HG02870 (cell line): ENCODE data around the gene KCNMA1.
"Not testable (repeated sequence)": the region's sequence is repeated elsewhere in the genome, so short reads cannot be mapped to it uniquely, and the experiment has no call there.

Experiments
- ATAC-seq: cut with Tn5 transposase; IDR thresholded peaks from one replicate; pipeline ENCODE4 v1.9.1; 2021; ENCODE audit warnings: mild to moderate bottlenecking, moderate library complexity; ENCODE audit not compliant: unreplicated experiment

KCNMA1 gene

DNA sequence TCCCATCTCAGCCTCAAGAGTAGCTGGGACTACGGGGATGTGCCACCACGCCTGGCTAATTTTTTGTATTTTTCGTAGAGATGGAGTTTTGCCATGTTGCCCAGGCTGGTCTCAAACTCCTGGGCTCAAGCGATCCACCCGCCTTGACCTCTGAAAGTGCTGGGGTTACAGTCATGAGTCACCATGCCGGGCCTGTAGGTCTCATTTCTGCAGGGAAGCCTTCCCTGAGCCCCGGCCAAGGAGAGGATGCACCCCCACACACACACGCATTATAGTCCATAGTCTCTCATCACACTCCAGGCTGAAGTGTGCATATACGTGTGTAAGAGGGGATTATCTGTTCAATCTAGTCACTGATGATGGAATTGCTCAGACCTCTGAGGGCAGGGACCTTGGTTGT, 29.3 kb downstream of the KCNMA1 start:
- ATAC-seq = no peak

DNA sequence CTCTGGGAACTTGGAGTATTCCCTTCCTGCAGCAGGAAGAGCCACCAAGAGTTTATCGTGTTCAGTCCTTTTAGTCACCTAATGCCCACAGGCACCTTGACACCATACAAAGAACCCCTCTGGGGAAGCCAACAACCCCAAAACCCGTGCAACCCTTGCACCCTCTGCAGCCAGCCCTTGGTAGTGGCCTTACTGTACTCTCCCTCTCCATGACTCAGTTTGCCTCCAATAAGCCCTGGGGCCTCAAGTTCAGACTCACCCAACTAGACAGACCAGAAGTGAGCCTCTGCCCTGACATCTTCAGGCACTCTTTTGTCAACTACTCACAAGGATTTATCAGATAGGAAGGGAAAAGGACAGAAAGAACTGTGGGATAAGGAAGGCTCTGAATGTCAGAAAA, 30.9 kb downstream of the KCNMA1 start:
- ATAC-seq = no peak

DNA sequence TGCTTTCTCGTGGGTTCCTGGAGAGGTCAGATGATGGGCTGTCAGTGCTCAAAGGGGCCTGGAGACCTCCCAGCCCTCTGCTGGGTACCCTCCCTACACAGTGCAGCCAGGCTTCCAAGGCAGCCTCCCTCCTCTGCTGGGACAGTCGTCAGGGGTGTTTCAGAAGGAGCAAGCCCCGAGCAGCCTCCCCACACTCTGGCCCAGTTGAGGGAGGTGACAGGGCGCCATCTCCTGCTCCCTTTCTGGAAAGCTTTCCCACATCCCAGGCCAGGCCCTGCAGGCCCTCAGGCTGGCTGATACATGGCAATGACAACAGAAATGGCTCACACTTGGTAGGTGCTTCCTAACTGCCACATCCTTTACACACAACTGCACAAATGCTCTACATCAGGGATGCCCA, 32.1 kb downstream of the KCNMA1 start:
- no peak for ATAC-seq

DNA sequence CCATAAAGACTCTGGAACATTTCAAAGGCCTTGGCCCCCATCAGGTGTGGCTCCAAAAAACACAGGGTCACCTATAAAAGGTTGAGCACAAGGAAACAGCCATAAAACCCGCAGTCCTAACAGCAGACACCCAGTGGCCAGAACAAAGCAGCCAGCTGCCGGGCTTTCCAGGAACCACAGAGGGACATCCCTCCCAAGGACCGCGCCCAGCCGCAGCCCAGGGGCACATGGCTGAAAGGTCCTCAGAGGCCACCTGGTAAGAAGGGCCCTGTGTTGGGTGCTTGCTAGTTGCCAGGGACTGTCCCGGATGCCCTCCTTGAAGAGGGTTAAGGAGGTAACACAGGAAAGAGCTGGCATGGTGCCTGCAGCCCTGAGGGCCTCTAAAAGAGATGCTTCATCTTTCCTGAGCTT, 32.7 kb downstream of the KCNMA1 start:
- ATAC-seq = no peak

DNA sequence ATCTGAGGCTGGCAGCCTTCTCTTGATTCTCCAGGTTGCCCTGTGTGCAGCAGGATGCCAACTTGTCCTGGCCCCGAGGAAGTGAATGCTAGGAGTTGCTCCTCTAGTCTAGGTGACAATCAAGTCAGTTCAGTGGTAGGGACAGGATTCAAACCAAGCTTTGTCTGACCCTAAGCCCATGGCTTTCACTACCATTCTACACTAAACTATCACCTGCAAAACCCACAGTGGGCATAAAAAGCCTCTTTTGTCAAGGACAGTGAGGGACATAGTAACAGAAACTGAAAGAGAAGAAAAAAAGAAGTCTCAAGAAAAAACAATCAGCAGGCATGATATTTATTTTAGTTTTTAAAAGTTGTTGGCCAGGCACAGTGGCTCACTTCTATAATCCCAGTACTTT, 33.5 kb downstream of the KCNMA1 start:
- ATAC-seq = no peak

DNA sequence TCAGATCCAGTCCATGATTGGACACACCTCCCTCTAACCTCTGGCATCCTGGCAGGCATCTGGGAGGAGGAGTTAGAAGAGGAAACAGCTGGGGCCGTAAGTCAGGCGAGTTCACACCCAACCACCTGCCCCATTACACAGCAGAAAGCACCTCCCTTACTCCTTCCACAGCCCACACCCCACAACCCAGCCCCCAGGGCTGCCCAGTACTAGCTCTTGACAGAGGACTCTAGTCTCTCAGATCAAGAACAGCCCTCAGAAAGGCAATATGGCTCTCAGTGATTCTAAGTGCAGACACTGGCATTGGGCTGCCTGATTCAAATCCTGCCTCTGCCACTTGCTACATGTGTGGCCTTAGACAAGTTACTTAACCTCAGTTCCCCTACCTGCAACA, 34.1 kb downstream of the KCNMA1 start:
- ATAC-seq = no peak

DNA sequence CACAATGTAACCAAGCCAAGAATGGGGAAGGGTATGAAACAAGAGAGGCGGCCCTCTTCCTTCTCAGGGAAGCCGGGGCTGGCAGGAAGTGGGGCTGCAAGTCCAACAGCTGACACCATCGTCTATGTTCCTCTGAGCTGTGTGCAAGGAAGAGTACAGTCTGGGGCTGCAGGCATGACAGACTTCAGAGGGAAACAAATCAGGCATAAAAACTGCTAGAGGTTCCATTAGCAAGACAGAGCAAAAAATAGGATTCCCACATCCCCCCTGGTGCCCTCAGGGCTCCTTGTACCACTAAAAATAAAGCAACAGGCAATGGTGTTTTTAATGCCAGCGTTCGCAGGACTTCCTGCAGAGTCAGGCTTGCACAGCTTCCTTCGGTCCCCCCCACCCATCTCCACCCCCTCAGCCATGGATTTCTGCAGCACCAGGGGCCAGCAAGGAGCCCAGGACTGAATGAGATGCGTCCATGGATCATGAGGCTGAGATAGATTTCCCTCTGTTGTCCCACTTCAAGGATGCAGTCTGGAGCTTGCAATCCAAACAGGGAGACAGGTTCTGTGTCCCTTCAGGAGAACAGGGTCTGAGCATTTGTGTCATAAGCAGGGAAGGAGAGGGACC, 34.6 kb downstream of the KCNMA1 start:
- ATAC-seq = no peak

DNA sequence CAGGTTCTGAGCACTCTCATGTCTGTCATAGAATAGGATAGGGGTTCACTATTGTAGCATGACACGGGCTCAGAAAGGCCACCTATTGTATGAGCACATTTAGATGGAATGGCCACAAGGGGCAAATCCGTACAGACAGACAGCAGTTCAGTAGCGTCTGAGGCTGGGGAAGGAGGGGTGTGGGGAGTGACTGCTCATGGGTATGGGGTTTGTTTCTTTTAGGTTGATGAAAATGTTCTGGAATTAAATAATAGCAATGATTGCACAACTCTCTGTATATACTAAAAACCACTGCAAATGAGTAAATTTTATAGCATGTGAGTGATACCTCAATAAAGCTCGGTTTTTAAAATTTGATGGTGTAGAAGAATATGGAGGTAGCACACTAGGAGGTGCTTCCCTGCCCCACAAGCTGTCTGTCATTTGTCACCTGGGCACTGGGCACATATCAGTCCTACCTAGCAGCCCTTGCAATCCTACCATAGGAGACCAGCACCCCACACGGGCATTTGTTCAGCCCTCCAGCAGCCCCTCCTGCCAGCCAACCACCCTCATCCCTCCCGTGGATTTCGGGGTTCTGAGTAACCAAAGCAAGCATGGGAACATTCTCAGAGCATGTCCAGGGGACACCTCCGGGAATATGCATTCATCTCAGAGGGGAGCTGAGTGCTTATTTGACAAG, 35.2 kb downstream of the KCNMA1 start:
- ATAC-seq = no peak

DNA sequence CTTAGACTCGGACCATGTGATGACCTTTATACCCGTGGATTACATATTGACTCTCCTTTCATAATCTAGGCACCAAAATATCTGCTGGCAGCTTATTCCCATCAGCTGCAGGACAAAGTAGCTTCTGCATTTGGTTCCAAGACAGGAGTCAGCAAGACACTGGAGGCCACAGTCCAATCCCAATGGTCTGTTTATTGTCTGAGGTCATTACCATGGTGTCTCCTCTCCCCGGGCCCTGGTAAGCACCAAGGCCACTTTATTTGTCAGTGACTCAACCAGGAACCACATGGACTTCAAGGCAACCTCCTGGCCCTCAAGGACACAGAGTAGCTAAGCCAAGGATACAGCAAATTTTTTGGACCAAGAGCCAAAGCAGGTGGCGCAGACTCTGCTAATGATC, 36.1 kb downstream of the KCNMA1 start:
- no peak for ATAC-seq

DNA sequence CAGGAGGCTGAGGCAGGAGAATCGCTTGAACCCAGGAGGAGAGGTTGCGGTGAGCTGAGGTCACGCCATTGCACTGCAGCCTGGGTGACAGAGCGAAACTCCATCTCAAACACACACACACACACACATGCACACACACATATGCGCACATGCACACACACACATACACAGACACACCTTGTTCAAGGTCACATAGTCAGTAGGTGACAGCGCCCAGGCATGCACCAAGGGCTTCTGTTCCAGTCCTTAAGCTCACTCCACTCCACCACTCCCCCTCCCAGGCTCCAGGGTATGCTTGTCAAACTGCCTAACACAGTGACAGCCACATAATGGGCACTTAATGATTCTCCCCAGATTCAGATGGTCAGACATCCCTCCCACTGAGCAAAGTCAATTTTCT, 37.0 kb downstream of the KCNMA1 start:
- no peak for ATAC-seq

DNA sequence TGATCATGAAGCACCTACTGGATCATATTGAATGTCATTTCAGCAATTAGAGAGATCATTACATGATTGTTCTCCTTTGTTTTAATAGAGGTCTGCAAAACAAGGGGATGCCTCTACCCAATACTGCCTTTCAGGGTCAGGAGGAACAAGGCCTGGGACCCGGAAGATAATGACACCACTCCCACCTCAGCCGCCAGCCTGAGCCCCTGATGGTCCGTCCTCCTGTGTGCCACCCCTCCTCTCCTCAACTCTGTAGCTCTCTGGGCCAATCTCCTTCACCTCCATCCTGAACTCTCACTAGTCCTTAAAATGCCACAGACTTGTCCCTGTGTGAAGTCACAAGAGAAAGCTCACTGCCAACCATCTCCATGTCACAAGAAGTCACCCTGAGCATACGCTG, 38.0 kb downstream of the KCNMA1 start:
- no peak for ATAC-seq

DNA sequence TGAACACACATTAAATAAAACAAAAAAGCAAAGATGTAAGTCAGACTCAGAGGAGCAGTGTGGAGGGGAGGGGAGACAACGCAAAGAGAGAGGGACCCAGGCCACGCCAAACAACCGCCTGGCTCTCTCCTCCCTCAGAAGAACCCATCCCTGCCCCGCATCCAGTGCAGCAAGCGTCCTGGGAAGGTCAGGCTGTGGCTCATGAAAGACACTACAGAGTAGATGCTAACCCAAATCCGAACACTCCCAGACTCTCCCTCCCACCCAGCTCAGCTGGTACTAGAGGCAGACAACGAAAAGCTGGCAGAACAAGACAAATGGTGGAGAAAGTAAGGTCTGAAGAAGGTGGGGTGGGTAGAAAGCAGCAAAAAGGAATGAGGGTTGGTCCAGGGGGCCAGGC, 39.0 kb downstream of the KCNMA1 start:
- ATAC-seq = no peak

DNA sequence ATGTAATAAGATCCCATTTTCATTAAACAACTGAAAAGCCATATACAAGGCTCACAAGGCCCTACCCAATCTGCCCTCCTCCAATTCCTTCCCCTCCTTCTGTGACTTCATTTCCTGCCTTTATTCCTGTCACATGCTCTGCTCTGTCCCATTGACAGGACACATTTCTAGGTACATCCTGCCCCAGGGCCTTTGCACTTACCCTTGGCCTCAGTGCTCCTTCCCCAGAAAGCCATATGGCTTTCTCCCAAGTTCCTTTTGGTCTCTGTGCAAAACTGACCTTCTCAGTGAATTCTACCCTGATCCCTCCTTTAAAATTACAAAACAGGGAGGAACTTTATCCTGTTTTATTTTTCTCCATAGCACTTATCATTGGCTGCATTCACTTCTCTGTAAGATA, 40.0 kb downstream of the KCNMA1 start:
- no peak for ATAC-seq

DNA sequence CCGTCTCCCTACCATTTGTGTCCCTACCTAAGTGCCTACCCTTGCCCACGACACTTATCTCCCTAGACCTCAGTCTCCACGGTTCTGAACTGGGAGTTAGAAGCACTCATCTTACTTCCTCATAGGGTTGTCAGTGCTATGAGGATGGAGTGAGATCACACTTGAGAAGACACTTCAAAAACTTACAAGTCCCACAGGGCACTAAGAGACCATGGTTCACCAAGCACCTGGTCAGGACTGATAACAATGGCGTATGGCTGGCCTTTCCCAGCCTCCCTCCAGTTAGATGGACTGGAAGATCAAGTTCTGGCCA, 43.2 kb downstream of the KCNMA1 start:
- ATAC-seq = no peak

DNA sequence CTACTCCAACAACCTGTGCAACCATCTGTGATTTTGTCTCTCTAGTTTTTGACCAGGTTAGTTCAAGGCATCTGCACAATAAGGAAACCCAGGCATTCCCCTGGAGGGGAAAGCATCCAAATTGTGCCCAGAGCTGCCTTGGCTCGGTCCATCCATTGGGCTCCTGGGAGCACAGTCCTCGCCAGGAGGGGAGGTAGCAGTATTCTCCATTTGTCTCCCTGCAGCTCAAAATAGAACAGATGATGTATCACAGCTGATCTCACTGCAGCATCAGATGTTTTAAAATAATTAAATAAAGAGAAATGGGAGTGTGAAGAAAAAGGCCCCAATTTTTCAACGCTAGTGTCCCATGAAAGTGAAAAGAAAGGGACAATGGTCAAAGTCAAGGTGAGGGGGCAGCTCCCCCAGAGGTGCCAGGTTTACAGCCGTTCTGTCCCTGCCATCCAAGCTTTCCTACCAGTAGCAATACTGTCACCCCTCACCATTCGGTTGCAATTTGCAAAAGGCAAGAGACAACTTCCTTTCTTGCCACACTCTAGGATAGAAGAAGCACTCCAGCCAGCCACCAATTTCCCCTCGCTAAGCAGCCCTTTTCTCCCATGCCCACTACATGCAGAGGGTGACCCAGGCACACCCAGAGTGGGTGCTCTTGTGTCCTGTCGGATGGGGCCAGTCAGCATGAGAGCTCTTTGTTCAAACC, 43.7 kb downstream of the KCNMA1 start:
- no peak for ATAC-seq

DNA sequence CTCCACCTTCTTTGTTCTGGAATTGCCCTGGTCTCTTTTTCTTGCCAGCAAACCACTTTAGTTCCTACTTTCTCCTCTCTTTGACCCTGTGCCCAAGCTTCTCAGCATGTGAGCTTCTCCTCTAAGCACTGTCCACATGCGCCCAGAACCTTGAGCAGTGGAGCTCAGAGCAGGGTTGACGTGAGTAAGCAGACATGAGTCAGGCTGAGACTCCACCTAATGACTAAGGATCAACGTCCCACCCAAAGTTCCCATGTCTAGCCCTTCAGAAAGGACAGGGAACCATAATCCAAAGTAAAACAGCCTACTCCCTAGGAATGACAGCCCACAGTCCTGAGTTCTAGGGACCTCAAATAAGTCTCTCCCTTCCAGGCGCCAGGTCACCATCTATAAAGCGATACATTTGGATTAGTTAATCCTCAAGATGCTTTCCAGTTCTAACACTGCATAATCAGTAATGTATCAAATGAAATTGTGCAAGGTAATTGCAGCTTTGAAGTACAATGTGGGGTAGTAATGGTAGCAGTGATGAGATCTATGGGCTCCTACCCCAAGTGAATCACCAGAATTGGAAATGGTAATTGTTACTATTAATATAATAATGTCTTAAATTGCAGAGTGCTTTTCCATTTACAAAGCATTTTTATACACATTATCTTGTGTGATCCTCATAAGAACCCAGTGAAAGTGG, 44.5 kb downstream of the KCNMA1 start:
- no peak for ATAC-seq

DNA sequence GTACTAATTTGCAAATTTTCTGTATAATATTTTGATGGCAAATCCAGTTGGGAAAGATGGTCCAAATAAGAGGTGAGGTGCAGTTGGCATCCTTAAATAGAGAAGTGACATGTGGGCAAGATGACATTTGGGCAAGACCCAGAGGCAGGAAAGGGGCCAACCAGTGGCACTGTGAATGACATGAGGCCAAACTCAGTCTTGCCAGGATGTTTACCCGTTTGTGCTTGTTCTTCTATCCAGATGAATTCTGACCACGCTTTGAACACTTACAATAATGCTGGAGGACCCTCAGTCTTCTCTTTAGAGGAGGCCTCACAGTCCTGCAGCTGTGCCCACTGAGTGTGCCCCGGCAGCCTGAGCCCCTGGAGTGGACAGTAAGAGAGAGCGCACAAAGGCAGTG, 45.1 kb downstream of the KCNMA1 start:
- ATAC-seq = no peak

DNA sequence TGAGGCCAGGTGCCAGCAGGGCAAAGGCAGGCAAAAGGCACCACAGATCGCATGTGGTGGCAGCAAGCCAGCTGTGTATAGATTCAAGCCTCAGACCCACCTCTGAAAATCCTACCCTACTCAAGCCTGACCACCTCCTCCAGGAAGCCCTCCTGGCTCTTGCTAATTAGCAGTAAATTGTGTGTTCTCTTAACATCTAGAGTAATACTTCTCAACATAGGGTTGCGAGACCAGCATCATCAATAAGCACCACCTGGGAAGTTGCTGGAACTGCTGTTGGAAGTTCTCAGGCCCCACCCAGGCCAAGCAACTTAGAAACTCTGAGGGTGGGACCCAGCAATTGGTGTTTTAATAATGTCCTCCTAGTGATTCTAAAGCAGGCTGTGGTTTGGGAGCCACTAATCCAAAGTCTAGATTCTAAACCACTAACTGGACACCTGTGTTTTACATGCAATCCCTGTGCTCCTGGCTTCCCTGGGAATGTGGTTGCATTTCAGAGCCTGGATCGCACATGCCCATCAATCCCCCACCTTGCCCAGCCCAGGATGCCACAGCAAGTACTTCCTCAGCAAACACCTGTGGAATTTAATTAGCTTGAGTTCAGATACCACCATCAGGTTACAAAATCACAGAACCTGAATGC, 46.2 kb downstream of the KCNMA1 start:
- no peak for ATAC-seq

DNA sequence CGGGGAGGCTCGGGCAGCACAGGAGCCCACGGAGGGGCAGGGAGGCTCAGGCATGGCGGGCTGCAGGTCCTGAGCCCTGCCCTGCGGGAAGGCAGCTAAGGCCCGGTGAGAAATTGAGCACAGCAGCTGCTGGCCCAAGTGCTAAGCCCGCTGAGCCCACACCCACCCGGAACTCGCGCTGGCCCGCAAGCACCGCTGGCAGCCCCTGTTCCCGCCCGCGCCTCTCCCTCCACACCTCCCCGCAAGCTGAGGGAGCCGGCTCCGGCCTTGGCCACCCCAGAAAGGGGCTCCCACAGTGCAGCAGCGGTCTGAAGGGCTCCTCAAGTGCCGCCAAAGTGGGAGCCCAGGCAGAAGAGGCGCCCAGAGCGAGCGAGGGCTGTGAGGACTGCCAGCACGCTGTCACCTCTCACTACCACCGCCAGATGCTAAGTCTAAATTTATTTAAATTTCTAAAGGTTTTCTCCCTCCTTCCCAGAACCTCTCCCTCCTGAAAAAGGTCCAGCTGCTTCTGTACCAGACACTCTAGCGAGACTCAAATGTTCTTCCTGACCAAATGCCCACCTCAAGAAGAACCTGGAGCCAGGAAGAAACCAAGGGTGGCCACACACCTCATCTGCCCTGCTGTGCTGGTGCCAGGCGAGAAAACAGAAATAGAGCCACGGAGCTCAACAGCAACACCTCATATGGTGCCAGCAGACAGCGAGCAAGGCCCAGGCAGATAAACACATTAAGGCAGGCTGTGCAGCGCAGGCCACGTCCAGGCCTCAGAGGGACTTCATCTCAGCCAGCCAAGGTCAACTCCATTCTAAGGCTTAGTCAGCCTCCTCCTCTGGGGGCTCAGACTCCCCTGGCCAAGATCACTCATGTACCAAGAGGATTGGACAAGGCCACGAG, 47.0 kb downstream of the KCNMA1 start:
- no peak for ATAC-seq

DNA sequence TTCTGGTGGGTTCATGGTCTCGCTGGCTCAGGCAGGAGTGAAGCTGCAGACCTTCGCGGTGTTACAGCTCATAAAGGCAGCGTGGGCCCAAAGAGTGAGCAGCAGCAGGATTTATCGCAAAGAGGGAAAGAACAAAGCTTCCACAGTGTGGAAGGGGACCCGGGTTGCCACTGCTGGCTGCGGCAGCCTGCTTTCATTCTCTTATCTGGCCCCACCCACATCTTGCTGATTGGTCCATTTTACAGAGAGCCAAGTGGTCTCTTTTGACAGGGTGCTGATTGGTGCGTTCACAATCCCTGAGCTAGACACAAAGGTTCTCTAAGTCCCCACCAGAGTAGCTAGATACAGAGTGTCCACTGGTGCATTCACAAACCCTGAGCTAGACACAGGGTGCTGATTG, 47.9 kb downstream of the KCNMA1 start:
- not testable (repeated sequence) for ATAC-seq

DNA sequence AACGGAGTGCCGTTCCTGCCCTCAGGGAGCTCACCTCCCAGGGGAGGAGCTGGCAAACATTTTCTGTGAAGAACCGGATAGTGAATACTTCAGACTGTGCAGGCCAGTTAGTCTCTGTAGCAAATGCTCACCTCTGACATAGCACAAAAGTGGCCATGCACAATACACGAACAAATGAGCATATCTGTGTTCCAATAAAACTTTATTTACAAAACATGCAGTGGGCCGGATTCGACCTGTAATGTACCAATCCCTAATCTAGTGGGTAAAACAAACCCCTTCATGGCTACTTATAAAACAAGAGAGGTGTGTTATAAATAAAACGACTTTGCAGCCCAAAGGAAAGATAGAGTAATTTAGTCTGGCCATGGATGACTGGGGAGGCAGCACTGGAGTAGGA, 48.7 kb downstream of the KCNMA1 start:
- ATAC-seq = no peak
